HG03520 (cell line): Measurements from ENCODE around the gene DUOXA2.

Experiments
- ATAC-seq: cut with Tn5 transposase; IDR thresholded peaks from one replicate; pipeline ENCODE4 v1.9.1; 2021; ENCODE audit warnings: mild to moderate bottlenecking, moderate library complexity; ENCODE audit not compliant: unreplicated experiment

Gene DUOXA2

GRCh38 chr15:45156744-45157455 is 42.8 kb downstream of the DUOXA2 start:
- no peak for ATAC-seq

GRCh38 chr15:45157974-45158373 is 43.8 kb downstream of the DUOXA2 start:
- no peak for ATAC-seq

DNA sequence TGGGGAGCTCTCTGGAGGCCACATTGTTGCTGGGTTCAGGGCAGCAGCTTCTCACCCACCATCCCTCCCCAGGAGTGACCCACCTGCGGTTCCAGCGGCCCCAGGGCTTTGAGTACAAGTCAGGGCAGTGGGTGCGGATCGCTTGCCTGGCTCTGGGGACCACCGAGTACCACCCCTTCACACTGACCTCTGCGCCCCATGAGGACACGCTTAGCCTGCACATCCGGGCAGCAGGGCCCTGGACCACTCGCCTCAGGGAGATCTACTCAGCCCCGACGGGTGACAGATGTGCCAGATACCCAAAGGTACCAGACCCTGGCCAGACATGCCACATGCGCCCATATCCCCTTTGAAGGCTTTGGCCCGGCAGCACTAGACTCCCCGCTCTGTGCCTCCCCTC is 47.5 kb downstream of the DUOXA2 start:
- ATAC-seq, result no peak

- no peak for ATAC-seq
Measured at GRCh38 chr15:45162771-45163507, 48.8 kb downstream of the DUOXA2 start.

GRCh38 chr15:45163508-45163856 is 49.4 kb downstream of the DUOXA2 start:
- ATAC-seq, result no peak

DNA sequence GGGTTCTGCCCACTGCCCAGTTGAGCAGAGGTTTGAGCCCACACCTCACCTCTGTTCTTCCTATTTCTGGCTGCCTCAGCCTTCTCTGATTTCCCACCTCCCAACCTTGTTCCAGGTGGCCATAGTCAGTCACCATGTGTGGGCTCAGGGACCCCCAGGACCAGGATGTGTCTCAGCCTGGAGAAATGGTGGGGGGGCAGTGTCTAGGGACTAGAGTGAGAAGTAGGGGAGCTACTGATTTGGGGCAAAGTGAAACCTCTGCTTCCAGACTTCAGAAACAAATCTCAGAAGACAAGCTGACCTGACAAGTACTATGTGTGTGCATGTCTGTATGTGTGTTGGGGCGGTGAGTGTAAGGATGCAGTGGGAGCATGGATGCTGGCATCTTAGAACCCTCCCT is 50.8 kb downstream of the DUOXA2 start:
- no peak for ATAC-seq

DNA sequence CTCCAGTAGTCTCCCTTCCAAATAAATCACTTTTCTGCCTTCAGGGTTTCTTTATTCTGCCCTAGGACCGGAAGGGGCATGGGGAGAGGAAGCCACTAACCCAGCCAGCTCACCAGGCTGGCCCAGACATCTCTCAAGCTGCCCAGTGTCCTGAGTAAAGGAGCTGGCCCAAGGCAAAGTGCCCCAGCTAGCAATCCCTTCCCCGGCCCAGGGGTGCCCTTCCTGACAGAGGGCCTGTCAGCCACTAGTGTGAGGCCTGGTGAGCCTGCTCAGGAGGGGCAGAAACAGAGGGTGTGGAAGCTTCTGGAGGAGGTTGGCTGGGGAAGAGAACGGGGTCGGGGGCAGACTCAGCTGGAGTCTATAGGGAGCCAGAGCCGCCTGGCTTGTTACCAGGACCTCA is 51.4 kb downstream of the DUOXA2 start:
- ATAC-seq, result no peak

GRCh38 chr15:45166834-45167630 is 52.9 kb downstream of the DUOXA2 start:
- peak; percentile 92 for ATAC-seq

DNA sequence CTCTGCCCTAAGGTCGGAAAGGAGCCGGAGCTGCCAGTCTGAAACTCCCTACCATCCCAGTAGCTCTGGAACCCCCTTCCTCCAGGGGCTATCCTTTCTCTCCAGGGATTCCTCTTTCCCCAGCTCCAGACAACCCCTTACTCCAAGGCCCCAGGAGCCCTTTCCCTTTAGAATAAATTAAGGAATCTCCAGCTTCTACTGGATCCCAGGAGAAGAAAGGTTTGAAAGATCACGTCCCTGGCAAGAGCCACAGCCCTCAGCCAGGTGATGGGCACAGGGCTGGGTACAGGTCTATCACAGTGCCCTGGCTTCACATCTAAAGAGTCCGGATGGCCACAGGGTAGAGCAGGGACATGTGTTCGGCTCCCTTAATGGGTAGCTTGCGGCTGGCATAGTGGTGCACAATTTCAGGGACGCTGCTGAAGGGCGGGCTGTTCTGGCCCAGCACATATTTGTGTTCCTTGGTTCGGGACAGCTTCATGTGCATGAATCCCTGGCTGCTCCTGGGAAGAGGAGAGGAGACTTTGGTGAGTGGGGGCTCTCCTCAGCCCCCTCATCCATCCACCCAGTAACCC is 53.6 kb downstream of the DUOXA2 start:
- ATAC-seq, result no peak
